CD4-positive, alpha-beta T cell treated with Interferon gamma for 1 hour (primary cell): ENCODE data around the gene SLMAP.

Experiments used
- DNase-seq: peaks from one replicate; pipeline ENCODE4 v3.0.0-alpha.2; 2020

Gene SLMAP

DNA sequence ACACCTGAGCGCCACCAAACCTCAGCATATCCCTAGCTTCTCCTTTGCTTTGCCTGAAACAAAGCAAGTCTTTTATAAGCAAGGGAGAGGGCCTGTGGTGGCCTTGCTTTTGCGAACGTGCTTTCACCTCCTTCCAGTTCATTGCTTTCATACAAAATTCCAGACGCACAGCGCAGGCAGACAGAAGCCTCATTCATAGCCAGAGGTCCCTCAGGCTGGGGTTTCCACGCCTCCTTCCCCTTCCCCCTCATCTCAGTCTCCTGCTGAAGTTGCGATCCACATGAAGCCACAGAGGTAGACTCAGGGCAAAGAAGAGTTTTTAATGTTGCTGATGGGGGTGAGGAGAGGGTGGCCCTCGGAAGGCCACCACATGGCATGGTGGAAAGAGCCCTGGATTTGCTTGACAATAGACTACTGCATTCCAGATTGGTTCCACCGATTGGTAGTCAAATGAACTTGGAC is 192.7 kb downstream of the SLMAP start:
- DNase-seq, result no peak

GRCh38 chr3:57949344-57949743 is 193.2 kb downstream of the SLMAP start:
- DNase-seq, result no peak

DNA sequence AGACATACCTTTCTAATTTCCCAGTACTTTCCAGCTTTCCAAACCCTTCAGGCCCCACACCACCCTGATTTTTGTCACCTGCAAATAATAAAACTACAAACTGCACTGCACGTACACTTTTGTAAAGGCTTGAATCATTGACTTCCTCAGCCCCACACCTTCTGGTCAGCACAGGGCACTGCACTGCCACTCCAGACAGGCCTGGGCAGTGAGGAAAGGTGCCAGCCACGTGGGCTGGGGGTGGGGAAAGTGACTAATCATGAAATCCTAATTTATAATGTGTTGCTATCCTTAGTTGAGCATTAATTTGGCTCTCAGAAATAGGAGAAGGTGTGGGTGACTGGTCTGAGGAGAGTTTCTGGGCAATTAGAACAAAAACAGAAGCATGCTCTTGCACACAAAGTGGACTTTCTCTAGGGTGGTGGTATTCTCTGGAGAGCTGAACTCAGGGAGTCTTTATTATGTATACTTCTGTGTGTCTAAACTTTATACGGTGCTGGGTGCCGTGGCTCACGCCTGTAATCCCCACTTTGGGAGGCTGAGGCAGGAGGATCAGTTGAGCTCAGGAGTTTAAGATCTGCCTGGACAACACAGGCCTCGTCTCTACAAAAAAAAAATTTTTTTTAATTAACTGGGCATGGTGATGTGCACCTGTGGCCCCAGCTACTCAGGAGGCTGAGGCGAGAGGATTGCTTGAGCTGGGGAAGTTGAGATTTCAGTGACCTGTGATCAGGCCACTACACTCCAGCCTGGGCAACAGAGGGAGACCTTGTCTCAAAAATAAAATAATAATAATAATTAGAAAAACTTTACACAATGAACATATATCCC is 193.9 kb downstream of the SLMAP start:
- no peak for DNase-seq

- peak; percentile 41 for DNase-seq
Observed at GRCh38 chr3:57951066-57951882, 195.2 kb downstream of the SLMAP start.

DNA sequence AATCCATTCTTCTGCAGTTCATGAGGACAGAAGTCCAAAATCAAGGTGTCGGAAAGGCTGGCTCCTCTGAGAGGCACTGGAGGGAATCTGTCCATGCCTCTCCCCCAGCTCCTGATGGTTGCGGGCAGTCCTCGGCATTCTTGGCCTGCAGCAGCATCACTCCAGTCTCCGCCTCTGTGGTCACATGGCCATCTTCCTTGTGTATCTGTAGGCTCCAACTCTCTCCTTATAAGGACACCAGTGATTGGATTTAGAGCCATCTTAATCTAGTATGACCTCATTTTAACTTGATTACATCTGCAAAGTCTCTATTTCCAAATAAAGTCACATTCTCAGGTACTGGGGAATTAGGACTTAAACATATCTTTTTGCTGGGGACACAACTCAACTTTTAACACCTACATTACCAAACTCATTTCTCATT is 196.1 kb downstream of the SLMAP start:
- no peak for DNase-seq

DNA sequence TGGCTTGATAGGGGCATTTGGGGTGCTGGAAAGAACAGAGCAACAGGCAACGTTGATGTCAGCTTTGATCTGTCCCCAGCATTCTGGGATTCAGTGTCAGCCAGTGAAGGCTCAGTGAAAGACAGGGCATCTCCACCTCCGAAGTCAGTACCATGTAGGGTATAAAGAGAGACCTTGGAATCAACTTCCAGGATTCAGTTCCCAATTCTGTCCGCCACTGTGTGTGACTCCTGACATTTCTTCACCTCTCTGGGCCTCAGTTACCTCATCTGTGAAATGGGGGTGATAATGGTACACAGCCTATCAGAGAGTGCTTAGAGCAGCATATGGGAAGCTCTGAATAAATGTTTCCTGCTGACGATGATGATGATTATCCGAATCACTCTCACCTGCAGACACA is 196.5 kb downstream of the SLMAP start:
- DNase-seq, result no peak

- DNase-seq, result no peak
Observed at GRCh38 chr3:57953576-57953975, 197.5 kb downstream of the SLMAP start.

DNA sequence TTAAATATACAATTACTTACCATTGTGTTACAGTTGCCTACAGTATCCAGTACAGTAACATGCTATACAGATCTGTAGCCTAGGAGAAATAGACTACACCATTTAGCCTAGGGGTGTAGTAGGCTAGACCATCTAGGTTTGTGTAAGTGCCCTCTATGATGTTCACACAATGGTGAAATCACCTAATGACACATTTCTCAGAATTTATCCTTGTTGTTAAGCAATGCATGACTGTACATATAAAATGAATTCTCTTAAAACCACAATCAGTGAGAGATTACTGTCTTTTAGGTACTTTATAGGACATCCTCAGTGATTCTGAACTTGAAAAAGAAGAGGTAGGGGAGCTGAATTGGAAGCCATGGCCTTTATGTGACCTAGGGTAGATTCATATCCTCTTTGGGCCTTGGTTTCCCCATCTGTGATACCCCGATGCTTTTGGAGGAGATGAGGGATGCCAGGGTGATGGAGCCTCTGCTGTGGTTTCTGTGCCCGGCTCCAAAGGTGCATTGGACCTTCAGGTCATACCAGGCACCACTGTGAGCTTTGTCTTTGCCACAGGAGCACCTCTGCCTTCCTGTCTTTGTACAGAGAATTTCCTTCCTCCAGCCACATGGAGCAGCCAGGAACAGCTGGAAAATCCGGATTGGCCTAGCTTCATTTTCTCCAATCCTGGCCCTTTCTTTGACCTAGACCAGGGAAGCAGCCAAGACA is 200.2 kb downstream of the SLMAP start:
- DNase-seq, result no peak

- DNase-seq, result no peak
Observed at GRCh38 chr3:57956833-57957174, 200.7 kb downstream of the SLMAP start.

DNA sequence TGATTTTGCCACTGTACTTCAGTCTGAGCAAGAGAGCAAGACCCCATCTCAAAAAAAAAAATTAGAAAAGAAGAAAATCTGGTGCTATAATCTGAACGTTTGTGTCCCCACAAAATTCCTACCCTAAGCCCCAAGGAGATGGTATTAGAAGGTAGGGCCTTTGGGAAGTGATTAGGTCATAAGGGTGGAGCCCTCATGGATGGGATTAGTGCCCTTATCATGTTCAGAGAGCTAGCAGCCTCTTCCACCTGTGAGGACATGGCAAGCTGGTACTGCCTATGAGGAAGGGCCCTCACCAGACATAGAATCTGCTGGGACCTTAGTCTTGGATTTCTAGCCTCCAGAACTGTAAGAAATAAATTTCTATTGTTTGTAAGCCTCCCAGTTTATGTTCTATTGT is 201.7 kb downstream of the SLMAP start:
- DNase-seq, result no peak

DNA sequence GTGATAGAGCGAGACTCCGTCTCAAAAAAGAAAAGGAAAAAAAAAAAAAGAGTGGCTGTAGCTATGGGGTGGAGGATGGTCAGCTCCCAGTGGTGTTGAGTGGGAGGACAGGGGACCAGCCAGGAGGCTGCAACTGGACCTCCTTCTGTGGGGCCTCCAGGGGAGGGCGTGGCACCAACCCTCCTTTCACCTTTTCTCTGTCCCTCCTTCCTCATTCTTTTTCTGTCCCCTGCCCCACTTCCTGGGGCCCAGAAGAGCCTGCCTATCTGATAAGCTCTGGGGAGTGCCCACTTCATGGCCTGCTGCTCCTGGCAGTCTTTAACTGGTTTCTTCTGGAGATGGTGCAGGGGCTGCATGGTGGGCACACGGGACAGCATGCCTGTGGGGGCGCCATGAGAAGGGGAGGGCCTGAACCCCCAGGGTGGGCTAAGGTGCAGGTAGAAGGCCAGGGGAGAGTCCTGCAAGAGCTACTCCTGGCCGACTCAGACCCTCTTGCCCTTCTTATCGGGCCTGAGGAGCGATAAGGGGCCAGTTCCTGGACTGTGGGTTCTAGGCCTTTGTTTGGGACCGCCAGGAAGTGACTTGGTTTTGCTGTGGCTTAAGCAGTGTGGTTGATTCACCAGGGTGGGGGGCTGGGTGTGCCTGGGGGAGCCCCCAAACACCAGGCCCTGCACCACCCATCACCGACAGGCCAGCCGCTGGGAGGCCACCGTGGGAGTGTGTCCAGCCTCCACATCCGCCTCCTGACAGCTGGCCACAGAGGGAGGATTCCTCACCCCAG is 202.7 kb downstream of the SLMAP start:
- DNase-seq, result no peak

DNA sequence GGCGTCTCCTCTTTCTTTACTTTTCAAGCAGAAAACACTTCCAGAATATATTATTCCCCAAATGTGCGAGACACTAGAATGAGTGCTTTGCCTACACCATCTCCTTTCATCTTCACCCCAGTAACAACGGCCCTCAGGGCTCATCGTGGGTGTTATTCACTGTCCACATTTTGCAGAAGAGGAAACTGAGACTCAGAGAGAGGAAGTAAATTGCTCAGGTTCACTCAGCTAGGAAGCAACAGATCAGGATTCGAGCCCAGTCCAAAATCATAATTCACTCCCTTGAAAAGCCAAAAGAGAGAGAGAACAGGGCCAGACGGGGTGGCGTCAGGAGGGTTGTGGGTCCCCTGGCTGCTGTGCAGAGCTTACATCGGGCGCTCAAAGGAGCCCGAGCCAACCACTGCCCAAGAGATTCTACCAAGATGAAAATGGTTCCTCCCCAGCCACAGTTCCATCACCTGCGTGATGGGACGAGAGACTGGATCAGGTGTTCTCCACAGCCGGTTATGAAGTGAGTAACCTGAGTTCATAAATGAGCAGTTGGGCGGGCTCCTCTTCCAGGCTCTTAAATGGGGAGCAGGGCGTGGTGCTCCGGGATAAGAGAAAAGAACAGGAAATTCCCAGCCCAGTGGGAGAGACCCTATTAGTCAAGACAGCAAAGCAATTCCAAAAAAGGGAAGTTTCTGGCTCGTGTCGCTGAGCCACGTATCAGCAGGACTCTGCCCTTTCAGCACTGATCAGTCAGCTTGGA is 203.5 kb downstream of the SLMAP start:
- DNase-seq, result peak; percentile 31

- DNase-seq, result no peak
Observed at GRCh38 chr3:57960174-57960505, 204.0 kb downstream of the SLMAP start.

DNA sequence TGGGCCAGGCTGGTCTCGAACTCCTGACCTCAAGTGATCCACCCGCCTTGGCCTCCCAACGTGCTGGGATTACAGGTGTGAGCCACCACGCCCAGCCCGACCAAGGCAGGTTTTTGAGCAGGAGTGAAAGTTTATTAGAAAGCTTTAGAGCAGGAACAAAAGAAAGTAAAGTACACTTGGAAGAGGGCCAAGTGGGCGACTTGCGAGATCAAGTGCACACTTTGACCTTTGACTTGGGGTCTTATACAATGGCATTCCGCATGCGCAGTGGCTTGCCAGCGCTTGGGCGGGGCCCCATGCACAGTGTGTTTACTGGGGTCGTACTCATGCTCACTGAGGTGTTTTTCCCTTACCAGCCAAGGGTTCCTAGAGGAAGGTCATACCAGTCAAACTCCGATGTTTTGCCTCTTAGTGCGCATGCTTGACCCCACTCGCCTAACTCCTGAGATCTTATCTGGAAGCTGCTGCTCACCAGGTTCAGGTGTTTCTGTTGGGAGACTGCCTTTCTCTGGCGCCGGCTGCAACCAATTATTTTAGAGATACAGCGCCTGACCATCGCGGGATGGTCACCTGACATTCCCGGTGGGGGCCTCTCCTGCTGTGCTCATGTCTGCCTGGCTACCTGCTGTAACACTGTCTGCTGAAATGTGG is 205.2 kb downstream of the SLMAP start:
- DNase-seq, result no peak

DNA sequence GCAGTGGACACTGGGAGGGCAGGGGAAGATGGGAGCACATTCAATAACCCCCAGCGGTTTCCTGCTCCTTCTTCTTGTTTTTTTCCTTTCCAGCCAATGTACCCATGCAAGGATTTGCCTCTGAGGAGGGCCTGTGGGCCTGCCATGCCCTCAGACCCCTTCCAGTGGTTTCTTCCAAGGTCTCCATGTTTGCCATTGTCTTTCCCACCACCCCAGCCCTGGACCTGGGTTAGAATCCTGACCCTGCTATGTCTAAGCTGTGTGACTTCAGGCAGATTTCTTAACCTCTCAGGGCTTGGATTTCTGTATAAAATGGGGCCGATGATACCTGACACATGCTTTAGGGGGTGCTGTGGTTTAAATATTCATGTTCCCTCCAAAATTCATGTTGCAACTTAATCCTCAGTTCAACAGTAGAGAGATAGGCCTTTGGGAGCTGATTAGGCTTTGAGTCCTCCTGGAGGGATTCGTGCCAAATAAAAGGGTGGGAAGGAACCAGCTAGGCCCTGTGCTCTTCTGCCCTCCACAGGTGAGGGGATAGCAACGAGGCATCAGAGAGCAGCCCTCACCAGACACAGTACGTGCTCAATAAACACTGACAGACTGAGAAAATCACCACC is 205.8 kb downstream of the SLMAP start:
- DNase-seq, result no peak

- DNase-seq, result no peak
Observed at GRCh38 chr3:57962448-57962834, 206.3 kb downstream of the SLMAP start.

- no peak for DNase-seq
Observed at GRCh38 chr3:57963811-57964346, 207.8 kb downstream of the SLMAP start.

DNA sequence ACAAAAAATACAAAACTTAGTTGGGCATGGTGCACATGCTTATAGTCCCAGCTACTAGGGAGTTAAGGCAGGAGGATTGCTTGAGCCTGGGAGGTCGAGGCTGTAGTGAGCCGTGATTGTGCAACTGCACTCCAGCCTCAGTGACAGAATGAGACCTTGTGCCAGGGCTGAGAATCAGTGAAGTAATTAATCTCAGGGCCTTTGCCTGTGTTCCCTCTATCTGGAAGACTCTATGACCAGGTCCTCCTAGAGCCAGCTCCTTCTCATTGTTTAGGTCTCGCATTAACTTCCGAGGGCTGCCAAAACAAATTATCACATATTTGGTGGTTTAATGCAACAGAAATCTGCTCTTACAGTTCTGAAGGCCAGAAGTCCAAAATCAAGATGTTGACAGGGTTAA is 210.7 kb downstream of the SLMAP start:
- DNase-seq, result no peak

- no peak for DNase-seq
Observed at GRCh38 chr3:57967590-57967989, 211.5 kb downstream of the SLMAP start.

- DNase-seq, result no peak
Observed at GRCh38 chr3:57968501-57968900, 212.4 kb downstream of the SLMAP start.

GRCh38 chr3:57971975-57972374 is 215.9 kb downstream of the SLMAP start:
- no peak for DNase-seq
